Measurements from ENCODE around the gene KANK4. TPM values are rescaled to one million over a fixed set of nuclear protein-coding genes. Genes with fewer than 3 reads are reported as not detected.

Gene KANK4
- total and polyA plus RNA-seq, 2 of the 8 experiments (the other 6 are each of a cell fraction or from before 2014, with no cell fraction given) = 0.22 to 0.26 TPM

- H2BK5ac ChIP-seq (ENCODE audit: low read depth, low read length) = no peak overlapping the region
- H3K23me2 ChIP-seq (ENCODE audit: low read depth, low read length) = no peaks in the 10 kb centered on the region
- FAIRE-seq = no peak
- peaks cover 4 to 7% of the 10 kb centered on the region in 2 experiments; a peak in 1 of 4 replicates for H3K9me3 ChIP-seq (ENCODE audit: insufficient read depth in 2 of 2, low read depth in 1 of 2, low read length in 1 of 2)
- H3K9ac ChIP-seq (replicated peaks in 1 of 4; ENCODE audit: extremely low read depth in 1 of 4, low read depth in 3 of 4, low read length in 3 of 4) = no peak overlapping the region
- H3K79me1 ChIP-seq (ENCODE audit: low read depth, low read length) = no peaks in the 10 kb centered on the region
- H3K14ac ChIP-seq (ENCODE audit: insufficient read length) = no peak overlapping the region
- CTCF ChIA-PET (ENCODE audit: partially characterized antibody) = interaction anchor here (0.5 to 3.0 kb wide), 10 partner anchors 10 to 123 kb away, joined by 3 to 10 read pairs (median 4); no protein-coding TSS in a partner anchor
- POLR2A ChIA-PET (ENCODE audit: partially characterized antibody) = interaction anchor here (1.0 to 1.6 kb wide), 4 partner anchors 8 to 100 kb away, joined by 3 to 7 read pairs (median 4); no protein-coding TSS in a partner anchor
- H2BK15ac ChIP-seq (ENCODE audit: low read length) = 0 out of 2 replicates have a peak overlapping the region, but pooled peaks have one; percentile 19
- TF ChIP-seq E2F6 (IDR thresholded peaks at IDR 0.05) (no peak), MAFK (IDR thresholded peaks at IDR 0.05; ENCODE audit: low read depth, low read length) (no peak), RXRA (IDR thresholded peaks at IDR 0.05; ENCODE audit: insufficient read depth, low read depth, low read length) (no peak), CBX8 (IDR thresholded peaks at IDR 0.05; ENCODE audit: borderline replicate concordance, low read depth, low read length) (no peak), POLR2AphosphoS5 (IDR thresholded peaks at IDR 0.05; ENCODE audit: low read depth, low read length) (no peak), POLR2A (IDR thresholded peaks at IDR 0.05; ENCODE audit: control extremely low read depth in 1 of 2, low read depth in 2 of 2, low read length in 2 of 2) (no peak), KDM4A (IDR thresholded peaks at IDR 0.05; ENCODE audit: low read depth, low read length, severe bottlenecking) (no peak), BACH1 (IDR thresholded peaks at IDR 0.05; ENCODE audit: low read length) (no peak), KDM5A (IDR thresholded peaks at IDR 0.05; ENCODE audit: low read length) (no peak), SP1 (IDR thresholded peaks at IDR 0.05; ENCODE audit: low read depth, low read length) (no peak), SIX5 (IDR thresholded peaks at IDR 0.05; ENCODE audit: low read depth, low read length) (no peak), HDAC6 (IDR thresholded peaks at IDR 0.05; ENCODE audit: low read depth, low read length) (no peak), SP4 (IDR thresholded peaks at IDR 0.05; ENCODE audit: low read length) (no peak)
- peaks cover 10 to 26% (median 21%) of the 10 kb centered on the region in 4 experiments for H3K4me1 ChIP-seq (replicated peaks in 1 of 4; ENCODE audit: control insufficient read depth in 3 of 4, insufficient read depth in 4 of 4, low read length in 3 of 4)
- no peak for DNase-seq (ENCODE audit: low read depth in 1 of 2, low spot score in 2 of 2)
- H4K5ac ChIP-seq (ENCODE audit: insufficient read length, low read depth, low read length) = no peak overlapping the region
- peak overlapping the region; percentile 54; the same call in 1 of the 2 replicates for H2BK20ac ChIP-seq (ENCODE audit: low read length)
- H4K8ac ChIP-seq (ENCODE audit: extremely low read depth, insufficient read depth, low read length) = no peak overlapping the region
- peak overlapping the region; percentile 51; the same call in 1 of the 2 replicates for H2BK12ac ChIP-seq (ENCODE audit: low read depth, low read length)
- no peak overlapping the region for H3K56ac ChIP-seq (replicated peaks; ENCODE audit: insufficient read length, low read depth, low read length)
- no peak overlapping the region for H3K4me3 ChIP-seq (ENCODE audit: extremely low read depth in 1 of 4, insufficient read depth in 2 of 4, low read depth in 3 of 4, low read length in 4 of 4)
- H3K27ac ChIP-seq (ENCODE audit: low read depth, low read length) = no peak overlapping the region
- H3K27me3 ChIP-seq (replicated peaks in 1 of 4; ENCODE audit: control insufficient read depth in 3 of 4, extremely low read depth in 1 of 4, insufficient read depth in 3 of 4, low read length in 3 of 4) = peaks cover 9 to 48% (median 38%) of the 10 kb centered on the region in 4 experiments
- H3K23ac ChIP-seq (ENCODE audit: insufficient read length) = no peak overlapping the region
- 84% methylated on average over 7 of the region's 8 CpGs; no CpG with 5 or more reads in 1 of the 2 experiments for WGBS, 2 experiments (ENCODE audit: extremely low coverage in 1 of 2, insufficient coverage in 1 of 2, insufficient read length in 1 of 2, insufficient replicate concordance in 2 of 2, low coverage in 1 of 2, low lambda C conversion rate in 2 of 2, missing lambda C conversion rate in 1 of 2)
- peaks cover 0 to 2% of the 10 kb centered on the region in 2 experiments for H4K20me1 ChIP-seq (replicated peaks in 1 of 2; ENCODE audit: control insufficient read depth in 1 of 2, insufficient read depth in 2 of 2, low read length in 2 of 2)
- H3K36me3 ChIP-seq (ENCODE audit: control insufficient read depth in 2 of 4, insufficient read depth in 4 of 4, low read length in 3 of 4) = no peaks in the 10 kb centered on the region
- H2AK5ac ChIP-seq (ENCODE audit: low read depth, low read length) = no peak overlapping the region
- H3K79me2 ChIP-seq (ENCODE audit: control insufficient read depth in 1 of 2, insufficient read depth in 2 of 2, low read length in 2 of 2) = no peaks in the 10 kb centered on the region
- no peak overlapping the region for H2AFZ ChIP-seq (ENCODE audit: low read length)
- H4K91ac ChIP-seq (replicated peaks; ENCODE audit: insufficient read length, low read length) = no peak overlapping the region
- H3K4ac ChIP-seq (replicated peaks; ENCODE audit: insufficient read length, low read depth, low read length) = no peak overlapping the region
- no peak overlapping the region for H3K18ac ChIP-seq (ENCODE audit: extremely low read depth, low read length)
- no peak overlapping the region for H3K4me2 ChIP-seq (ENCODE audit: insufficient read depth in 1 of 2, low read depth in 2 of 2, low read length in 2 of 2)
- no peak overlapping the region for H2BK120ac ChIP-seq (replicated peaks; ENCODE audit: low read depth, low read length)
These were observed 36.1 kb downstream of the KANK4 start for GRCh38 chr1:62282909-62283755.

Data from H1 (cell line).